NT2/D1 (cell line): ENCODE data around the gene CHN2.

Experiments
- SUZ12 ChIP-seq: IDR thresholded peaks from 2 replicates; pipeline ENCODE4 v1.6.1; 2011; ENCODE audit not compliant: insufficient read length, insufficient read depth; ENCODE audit errors: extremely low read depth
- YY1 ChIP-seq: IDR thresholded peaks from 2 replicates; pipeline ENCODE4 v1.6.1; 2011; ENCODE audit not compliant: insufficient read length, insufficient read depth
- ZNF274 ChIP-seq: IDR thresholded peaks from 2 replicates; pipeline ENCODE4 v1.6.1; 2011; ENCODE audit warnings: mild to moderate bottlenecking, low read depth, low read length

DNA sequence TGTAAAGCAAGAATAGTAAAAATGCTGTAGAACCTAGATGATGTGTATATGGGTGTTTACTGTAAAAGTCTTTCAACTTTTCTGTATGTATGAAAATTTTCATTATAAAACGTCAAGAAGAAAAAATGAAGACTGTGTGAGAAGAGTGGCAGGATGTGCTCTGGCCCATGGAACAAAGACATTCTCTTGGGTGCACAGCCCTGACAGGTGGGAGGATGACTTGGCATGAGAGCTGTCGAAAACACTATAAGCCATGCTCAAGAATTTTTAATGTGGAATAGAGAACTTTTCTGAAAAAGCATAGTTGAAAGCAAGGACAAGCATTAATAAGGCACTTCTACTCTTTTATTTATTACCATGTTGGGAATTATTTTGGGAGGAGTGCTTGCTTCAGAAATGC, 185.0 kb downstream of the CHN2 start:
- TF ChIP-seq ZNF274 (no peak), YY1 (no peak), SUZ12 (no peak)
